Urinary bladder (tissue), 4 donors: ENCODE data around the gene FKBP5. TPM values are rescaled to one million over a fixed set of nuclear protein-coding genes. Genes with fewer than 3 reads are reported as not detected.
A peak's percentile ranks its signal among the peaks of the same experiment; 100 is the strongest.
"Not testable (repeated sequence)": the region's sequence is repeated elsewhere in the genome, so short reads cannot be mapped to it uniquely, and the experiment has no call there.

Experiments used
- DNase-seq: peaks from one replicate; pipeline ENCODE4 v3.0.0-alpha.2; 2015; ENCODE audit errors: extremely low spot score
- H3K27ac ChIP-seq: one replicate; pipeline ENCODE4 v1.5.1; 2013; ENCODE audit warnings: low read depth, mild to moderate bottlenecking, moderate library complexity
- H3K36me3 ChIP-seq: one replicate; pipeline ENCODE4 v1.6.1; 2013; ENCODE audit warnings: mild to moderate bottlenecking, moderate library complexity; ENCODE audit not compliant: insufficient read depth
- H3K4me1 ChIP-seq: one replicate; pipeline ENCODE4 v1.6.1; 2013; ENCODE audit warnings: mild to moderate bottlenecking, moderate library complexity; ENCODE audit not compliant: insufficient read depth
- H3K4me3 ChIP-seq: one replicate; pipeline ENCODE4 v1.5.1; 2013; ENCODE audit warnings: low read depth, low read length
- WGBS: extraction: QIAGEN DNeasy Blood & Tissue Kit; methylation state at CpG from one replicate; pipeline ENCODE4 v1.1.7; 2013; 5-methylcytosine and 5-hydroxymethylcytosine counted together
- polyA plus RNA-seq: library from polyadenylated mRNA; stranded (reverse); fragments of 200-250 nt; gene quantifications from one replicate; pipeline ENCODE4 v1.2.3, GENCODE V29; 2013
- total RNA-seq: library from RNA; depleted of rRNA; stranded (reverse); fragments of >200 nt; gene quantifications from one replicate; pipeline ENCODE4 v1.2.3, GENCODE V29; 2014
- donor health status: healthy with polysubstance abuse.
- donor health status: healthy.

FKBP5 gene
- total RNA-seq (5.6 TPM), polyA plus RNA-seq (236 TPM)

- 3% methylated on average over 80 of the region's 80 CpGs for WGBS
- H3K36me3 ChIP-seq: no peaks in the 10 kb centered on the region
- no peak for DNase-seq
- peak within 1 kb of the TSS; percentile 96 for H3K27ac ChIP-seq
- H3K4me3 ChIP-seq: peak within 1 kb of the TSS; percentile 86
- H3K4me1 ChIP-seq: no peaks in the 10 kb centered on the region
Measured at GRCh38 chr6:35688605-35689322, at the start of gene FKBP5. TSS of gene FKBP5 (minus strand) at chr6:35688915. CDS start at chr6:35642824, 46,091 bp downstream.

GRCh38 chr6:35737413-35738211 lies 48.9 kb upstream of the FKBP5 start:
- Histone ChIP-seq H3K36me3 (no peaks in the 10 kb centered on the region), H3K27ac (no peak overlapping the region), H3K4me1 (no peaks in the 10 kb centered on the region), H3K4me3 (no peak overlapping the region)
- 61% methylated on average over 16 of the region's 16 CpGs for WGBS
- DNase-seq: no peak

DNA sequence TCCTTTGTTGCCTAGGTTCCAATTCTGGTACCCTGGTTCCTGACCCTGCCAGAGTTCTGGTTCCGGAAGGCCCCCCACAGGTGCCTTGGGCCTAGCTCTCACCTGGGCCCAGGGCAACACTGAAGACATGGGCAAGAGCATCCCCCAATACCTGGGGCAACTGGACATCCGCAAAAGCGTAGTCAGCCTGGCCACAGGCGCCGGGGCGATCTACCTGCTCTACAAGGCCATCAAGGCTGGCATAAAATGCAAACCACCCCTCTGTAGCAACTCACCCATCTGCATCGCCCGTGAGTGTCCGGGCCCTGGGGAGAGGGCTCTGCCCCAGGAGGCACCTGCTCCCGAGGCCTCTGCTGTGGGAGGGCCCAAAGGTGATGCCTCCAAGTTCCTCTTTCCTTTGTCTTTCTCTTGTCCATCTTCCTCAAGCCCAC lies 48.3 kb upstream of the FKBP5 start, which contains the start of gene ARMC12:
ARMC12 (plus strand) TSS at position 51 of the 431 bp plus-strand sequence; CDS start at position 128, 77 bp downstream.
- DNase-seq: no peak
- 98% methylated on average over 10 of the region's 10 CpGs for WGBS
- no peaks in the 10 kb centered on the region for H3K36me3 ChIP-seq
- no peak within 1 kb of the TSS for H3K4me3 ChIP-seq
- H3K27ac ChIP-seq: no peak within 1 kb of the TSS
- no peaks in the 10 kb centered on the region for H3K4me1 ChIP-seq

DNA sequence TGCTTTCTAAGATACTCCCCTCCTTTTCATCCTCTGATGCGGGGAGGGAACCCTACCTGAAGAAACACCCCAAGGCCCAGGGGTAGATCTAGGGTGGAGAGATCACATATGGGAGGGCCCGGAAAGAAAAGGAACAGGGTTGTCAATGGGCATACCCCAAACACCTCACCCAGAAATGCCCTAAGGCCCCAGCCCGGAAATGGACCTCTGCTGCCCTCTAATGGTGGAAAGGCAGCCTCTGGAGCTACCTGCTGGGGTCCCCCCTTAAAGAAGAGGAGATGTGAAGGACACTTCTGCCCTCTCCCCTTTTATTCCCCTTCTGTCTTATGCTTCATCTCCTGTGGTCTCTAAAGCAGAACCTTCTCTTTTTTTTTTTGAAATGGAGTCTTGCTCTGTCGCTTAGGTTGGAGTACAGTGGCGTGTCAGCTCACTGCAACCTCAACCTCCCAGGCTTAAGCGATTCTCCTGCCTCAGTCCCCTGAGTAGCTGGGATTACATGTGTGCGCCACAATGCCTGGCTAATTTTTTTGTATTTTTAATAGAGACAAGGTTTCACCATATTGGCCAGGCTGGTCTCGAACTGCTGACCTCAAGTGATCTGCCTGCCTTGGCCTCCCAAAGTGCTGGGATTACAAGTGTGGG lies 47.7 kb upstream of the FKBP5 start:
- no peak for DNase-seq
- H3K36me3 ChIP-seq: no peaks in the 10 kb centered on the region
- H3K27ac ChIP-seq: no peak overlapping the region
- no peak overlapping the region for H3K4me3 ChIP-seq
- 63% methylated on average over 8 of the region's 8 CpGs for WGBS
- no peaks in the 10 kb centered on the region for H3K4me1 ChIP-seq

GRCh38 chr6:35735452-35735851 lies 46.7 kb upstream of the FKBP5 start:
- no peak for DNase-seq
- Histone ChIP-seq H3K36me3 (no peaks in the 10 kb centered on the region), H3K4me3 (no peak overlapping the region), H3K4me1 (no peaks in the 10 kb centered on the region), H3K27ac (no peak overlapping the region)
- 85% methylated on average over 3 of the region's 3 CpGs for WGBS

DNA sequence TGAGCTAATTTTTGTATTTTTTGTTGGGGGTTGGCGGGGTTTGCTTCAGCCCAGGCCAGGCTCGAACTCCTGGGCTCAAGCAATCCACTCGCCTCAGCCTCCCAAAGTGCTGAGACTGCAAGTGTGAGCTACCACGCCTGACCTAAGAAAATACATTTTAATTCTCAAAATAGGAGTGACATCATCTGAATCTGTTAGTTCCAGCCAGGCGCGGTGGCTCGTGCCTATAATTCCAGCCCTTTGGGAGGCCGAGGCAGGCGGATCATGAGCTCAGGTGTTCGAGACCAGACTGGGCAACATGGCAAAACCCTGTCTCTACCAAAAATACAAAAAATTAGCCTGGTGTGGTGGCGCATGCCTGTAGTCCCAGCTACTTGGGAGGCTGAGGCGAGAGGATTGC lies 45.6 kb upstream of the FKBP5 start:
- WGBS: 96% methylated on average over 12 of the region's 12 CpGs
- not testable (repeated sequence) for H3K4me1 ChIP-seq, H3K4me3 ChIP-seq

GRCh38 chr6:35733633-35734032 lies 44.9 kb upstream of the FKBP5 start:
- H3K27ac ChIP-seq: no peak overlapping the region
- no peak for DNase-seq
- WGBS: 93% methylated on average over 8 of the region's 8 CpGs
- H3K4me1 ChIP-seq: peaks cover 2% of the 10 kb centered on the region
- H3K4me3 ChIP-seq: no peak overlapping the region
- H3K36me3 ChIP-seq: no peaks in the 10 kb centered on the region

More for the DNA sequence above, 45.6 kb upstream of the FKBP5 start:
- not testable (repeated sequence) for H3K36me3 ChIP-seq, DNase-seq, H3K27ac ChIP-seq

DNA sequence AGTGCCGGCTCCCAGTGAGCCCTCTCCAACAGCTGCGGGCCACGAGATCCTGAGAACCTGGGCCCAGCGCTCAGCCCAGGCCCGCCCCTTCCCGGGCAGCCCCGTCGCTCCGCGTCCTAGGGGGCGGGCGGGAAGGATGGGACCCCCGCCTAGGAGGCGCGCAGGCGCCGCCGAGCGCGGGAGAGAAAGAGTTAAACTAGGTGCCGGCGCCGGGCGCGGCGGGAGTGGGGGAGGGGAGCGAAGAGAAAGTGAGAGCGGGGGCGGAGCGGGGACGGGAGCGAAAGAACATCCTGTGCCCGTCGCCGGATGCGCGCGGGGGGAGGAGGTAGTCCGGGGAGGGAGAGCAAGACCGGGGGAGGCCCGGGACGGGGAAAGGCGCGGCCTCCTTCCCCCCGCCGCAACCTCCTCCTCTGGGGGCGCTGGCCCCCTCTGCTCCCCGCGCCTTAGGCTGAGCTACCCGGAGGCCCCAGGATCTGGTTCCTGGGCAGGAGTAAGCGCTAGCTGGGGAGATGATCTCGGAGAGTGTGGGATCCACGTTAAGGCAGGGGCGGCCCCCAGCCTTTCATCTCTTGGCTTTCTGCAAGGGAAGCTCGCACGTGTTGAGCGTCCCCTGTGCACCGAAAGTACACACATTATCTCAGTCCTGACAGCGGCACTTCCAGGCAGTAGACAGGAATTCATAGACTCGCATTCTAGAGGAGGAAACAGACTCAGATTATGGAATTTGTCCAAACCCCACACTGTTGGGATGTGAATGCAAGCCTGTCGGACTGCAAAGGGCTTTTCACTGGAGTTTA lies 43.2 kb upstream of the FKBP5 start:
- H3K36me3 ChIP-seq: no peaks in the 10 kb centered on the region
- WGBS: under 1% methylated on average over 61 of the region's 61 CpGs
- peaks cover 2% of the 10 kb centered on the region for H3K4me1 ChIP-seq
- H3K27ac ChIP-seq: peak overlapping the region; percentile 98
- peak overlapping the region; percentile 43 for H3K4me3 ChIP-seq
- DNase-seq: peak; percentile 84

GRCh38 chr6:35731414-35731735 lies 42.7 kb upstream of the FKBP5 start:
- Histone ChIP-seq H3K4me1 (peaks cover 2% of the 10 kb centered on the region), H3K27ac (peak overlapping the region; percentile 98), H3K4me3 (peak overlapping the region; percentile 43), H3K36me3 (no peaks in the 10 kb centered on the region)
- under 1% methylated on average over 23 of the region's 23 CpGs for WGBS
- DNase-seq: peak; percentile 78

- Histone ChIP-seq H3K36me3 (no peaks in the 10 kb centered on the region), H3K27ac (peak overlapping the region; percentile 69), H3K4me1 (peaks cover 4% of the 10 kb centered on the region), H3K4me3 (no peak overlapping the region)
- DNase-seq: no peak
- WGBS: 10% methylated on average over 15 of the region's 15 CpGs
Measured at GRCh38 chr6:35730745-35731413, 42.2 kb upstream of the FKBP5 start.

DNA sequence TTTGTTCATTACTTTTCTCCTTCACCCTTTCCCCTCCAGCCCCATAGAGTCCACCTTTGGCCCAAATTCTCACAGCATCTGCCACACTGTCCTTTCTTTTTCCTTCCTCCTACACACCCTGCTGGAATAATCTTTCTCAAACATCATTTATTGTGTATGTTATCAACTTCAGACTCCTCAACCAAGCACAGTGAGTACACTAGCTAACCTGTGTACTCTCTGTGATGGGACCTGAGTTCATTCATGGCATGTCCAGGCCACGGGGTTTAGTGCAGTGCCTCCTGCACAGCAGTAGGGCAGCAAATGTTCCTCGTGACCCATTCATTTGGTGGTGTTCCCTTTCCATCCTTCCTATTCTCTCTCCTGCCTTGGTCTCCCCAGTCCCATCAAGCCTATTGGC lies 41.0 kb upstream of the FKBP5 start:
- Histone ChIP-seq H3K4me3 (no peak overlapping the region), H3K4me1 (peaks cover 4% of the 10 kb centered on the region), H3K36me3 (no peaks in the 10 kb centered on the region), H3K27ac (peak overlapping the region; percentile 96)
- DNase-seq: no peak
- WGBS: 58% methylated on average over 2 of the region's 2 CpGs

DNA sequence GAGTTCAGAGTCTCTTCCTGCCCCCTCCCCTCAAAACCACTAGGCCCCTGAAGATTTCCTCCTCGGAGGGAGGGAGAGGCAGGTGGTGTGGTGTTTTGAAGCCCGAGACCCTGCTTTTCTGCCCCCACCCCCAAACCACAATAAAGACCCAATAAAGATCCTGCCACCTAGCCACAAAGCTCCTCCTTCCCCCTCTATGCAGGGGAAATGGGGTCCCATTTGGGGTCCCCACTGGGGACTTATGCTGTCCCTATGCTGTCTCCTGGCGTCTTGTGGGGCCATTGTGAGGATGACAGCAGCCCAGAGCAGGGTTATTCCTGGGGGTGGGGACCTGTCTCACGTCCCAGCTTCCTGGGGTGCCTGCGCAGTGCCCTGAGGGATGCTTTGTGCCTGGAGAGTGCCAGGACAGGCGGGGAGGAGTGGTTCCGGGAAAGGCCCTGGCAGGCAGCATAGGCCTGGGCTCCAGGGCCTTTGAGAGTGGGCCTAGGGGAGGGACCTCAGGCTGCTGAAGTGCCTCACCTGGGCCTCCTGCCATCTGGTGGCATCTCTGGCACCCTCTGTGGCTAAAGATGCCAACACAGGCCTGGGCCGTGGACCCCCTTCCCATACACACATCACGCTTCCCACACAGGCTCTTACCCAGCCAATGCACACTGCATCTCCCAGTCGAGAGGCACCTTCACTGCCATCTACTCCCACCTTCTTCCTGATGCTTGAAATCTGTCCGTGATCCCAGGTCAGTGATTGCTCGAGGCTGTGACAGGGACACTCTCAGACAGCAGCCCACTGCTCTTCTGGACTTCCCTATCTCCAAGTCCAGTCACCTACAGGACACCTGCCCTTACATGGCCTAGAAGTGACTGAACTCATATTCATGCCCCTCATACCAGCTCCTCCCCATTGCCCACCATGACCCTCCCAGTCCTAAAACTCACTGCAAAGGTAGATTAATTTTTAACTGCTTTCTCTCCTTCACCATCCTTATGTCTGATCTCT lies 40.3 kb upstream of the FKBP5 start:
- 76% methylated on average over 12 of the region's 12 CpGs for WGBS
- DNase-seq: no peak
- Histone ChIP-seq H3K27ac (peak overlapping the region; percentile 96), H3K36me3 (no peaks in the 10 kb centered on the region), H3K4me3 (no peak overlapping the region), H3K4me1 (peaks cover 4% of the 10 kb centered on the region)
